Middle frontal gyrus (tissue), 1 donor: Measurements from ENCODE around the gene TMEM259.
"Not testable (repeated sequence)": the region's sequence is repeated elsewhere in the genome, so short reads cannot be mapped to it uniquely, and the experiment has no call there.

Experiments
- DNase-seq: peaks from one replicate; pipeline ENCODE4 v3.0.0-alpha.2; 2015; ENCODE audit warnings: low spot score; ENCODE audit errors: extremely low spot score

The TMEM259 gene

DNA sequence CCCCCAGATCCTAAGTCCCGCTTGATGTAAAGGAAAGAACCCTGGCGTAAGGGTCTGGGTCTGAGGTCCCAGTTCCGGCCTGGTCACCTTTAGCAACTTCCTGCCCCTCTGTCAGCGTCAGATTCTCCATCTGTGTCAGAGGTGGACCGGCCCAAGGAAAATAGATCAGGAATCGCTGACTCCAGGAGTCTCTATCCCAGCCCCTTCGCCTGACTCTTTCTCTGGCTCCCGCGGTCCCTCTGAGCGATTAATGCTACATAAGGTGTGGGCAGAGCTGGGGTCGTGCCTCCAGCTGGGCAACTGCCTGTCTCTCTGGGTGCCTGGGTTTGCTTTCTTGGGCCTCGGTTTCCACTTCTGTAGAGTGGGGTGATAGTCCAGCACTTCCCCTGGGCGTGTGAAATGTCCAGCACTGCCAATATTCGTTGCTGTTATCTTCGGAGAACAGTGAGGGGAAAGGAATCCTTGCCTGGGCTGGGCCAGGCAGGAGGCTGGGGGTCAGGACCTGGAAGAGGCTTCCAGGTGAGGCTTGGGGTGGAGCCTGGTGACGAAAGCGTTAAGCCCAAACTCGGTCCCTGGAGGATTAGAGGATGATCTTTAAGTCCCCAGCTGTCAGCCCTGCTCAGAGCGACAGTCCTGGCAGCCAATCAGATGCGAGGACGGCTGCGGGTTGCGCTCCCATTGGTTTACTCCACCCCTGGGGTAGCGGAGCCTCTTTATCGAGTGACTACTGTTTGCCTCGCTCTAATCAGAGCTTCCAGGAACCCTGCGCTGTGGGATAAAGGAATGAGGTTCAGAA lies 19.8 kb upstream of the TMEM259 start:
- DNase-seq, result peak; percentile 79

DNA sequence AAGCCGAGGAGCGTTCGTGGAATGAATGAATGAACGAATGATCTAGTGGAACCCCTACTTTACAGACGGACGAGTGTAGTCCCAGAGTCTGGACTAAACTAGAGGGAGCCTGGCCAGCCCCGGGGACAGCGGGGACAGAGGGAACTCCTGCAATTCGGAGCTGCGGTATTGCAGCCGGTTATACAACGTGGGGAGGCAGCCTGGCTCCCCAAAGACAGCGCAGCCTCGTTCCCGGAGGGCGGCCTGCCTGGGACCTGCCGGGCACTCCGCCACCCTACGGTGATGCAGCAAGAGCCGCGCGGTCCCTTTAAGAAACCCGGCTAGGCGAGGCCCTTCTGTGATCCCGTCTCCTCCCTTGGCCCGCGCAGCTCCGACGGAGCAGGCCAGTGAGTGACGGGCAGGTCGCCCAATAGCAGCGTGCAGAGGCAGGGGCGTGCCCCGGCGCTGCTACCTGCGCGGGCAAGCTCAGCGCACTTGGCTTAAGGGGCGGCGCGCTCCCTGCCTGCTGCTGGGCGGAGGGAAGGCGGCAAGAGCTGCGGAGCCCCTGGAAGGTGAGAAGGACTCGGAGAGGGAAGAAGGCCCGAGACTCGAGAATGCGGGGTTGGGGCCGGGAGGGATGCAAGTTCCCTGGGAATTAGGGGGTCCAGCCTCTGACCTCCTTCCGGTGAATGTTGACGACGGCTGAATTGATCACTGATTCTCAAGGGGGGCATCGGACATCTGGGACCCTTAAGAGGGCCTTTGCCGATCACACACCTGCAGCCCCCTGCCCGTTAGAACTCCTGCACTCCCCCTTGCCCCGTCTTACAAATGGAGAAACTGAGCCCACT lies 18.9 kb upstream of the TMEM259 start, which contains the start of gene ABCA7:
TSS of gene ABCA7 (plus strand) at position 462 of the 830 bp plus-strand sequence. CDS start 1,255 bp downstream, outside the sequence.
- DNase-seq, result peak; percentile 85

- no peak for DNase-seq
Measured at GRCh38 chr19:1038978-1039645, 18.2 kb upstream of the TMEM259 start.

DNA sequence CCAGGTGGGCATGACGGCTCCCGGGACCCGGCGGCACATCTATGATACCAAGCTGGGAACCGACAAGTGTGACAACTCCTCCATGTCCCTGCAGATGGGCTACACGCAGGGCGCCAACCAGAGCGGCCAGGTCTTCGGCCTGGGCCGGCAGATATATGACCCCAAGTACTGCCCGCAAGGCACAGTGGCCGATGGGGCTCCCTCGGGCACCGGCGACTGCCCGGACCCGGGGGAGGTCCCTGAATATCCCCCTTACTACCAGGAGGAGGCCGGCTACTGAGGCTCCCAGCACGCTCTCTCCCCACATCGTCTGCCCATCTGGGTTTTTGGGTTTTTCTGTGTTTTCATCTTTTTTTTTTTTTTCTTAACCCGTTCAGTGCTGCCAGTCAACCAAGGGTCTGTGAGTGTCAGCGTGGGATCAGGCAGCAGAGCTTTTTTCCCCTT lies 16.7 kb upstream of the TMEM259 start:
- DNase-seq, result no peak

DNA sequence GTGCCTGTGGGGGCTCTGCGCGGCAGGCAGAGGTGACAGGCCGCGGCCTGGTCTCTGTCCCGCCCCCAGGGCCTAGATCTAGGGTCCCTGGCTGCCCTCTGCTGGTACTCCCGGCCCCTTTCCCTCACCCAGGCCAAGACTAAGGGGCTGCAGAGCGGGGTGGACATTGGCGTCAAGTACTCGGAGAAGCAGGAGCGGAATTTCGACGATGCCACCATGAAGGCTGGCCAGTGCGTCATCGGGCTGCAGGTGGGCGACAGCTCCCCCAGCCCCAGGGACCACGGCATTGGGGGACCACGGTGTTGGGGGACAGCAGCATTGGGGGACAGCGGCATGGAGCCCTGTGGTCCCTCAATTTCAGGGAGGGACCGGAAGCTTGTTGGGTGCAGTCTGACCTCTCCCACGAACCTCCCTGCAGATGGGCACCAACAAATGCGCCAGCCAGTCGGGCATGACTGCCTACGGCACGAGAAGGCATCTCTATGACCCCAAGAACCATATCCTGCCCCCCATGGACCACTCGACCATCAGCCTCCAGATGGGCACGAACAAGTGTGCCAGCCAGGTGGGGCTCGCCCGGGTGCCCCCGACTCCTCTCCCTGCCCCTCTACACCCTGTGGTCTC lies 15.2 kb upstream of the TMEM259 start:
- DNase-seq, result no peak

DNA sequence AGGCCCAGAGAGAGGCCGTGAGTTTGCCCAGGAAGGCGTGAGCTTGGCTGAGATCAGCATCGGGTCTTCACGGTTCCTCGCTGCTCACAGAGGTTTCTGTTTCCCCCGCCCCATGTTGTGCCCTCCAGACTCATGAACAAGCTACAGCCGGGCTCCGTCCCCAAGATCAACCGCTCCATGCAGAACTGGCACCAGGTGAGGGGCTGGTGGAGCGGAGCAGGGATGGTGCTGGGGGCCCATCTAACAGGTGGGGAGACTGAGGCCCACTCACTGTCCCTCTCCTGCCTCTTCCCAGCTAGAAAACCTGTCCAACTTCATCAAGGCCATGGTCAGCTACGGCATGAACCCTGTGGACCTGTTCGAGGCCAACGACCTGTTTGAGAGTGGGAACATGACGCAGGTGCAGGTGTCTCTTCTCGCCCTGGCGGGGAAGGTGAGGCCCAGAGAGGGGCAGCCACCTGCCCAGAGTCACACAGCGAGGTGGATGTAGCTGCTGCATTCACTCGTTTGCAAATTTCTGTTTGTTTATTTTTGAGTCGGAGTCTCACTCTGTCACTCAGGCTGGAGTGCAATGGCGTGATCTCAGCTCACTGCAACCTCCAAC lies 11.4 kb upstream of the TMEM259 start:
- no peak for DNase-seq

DNA sequence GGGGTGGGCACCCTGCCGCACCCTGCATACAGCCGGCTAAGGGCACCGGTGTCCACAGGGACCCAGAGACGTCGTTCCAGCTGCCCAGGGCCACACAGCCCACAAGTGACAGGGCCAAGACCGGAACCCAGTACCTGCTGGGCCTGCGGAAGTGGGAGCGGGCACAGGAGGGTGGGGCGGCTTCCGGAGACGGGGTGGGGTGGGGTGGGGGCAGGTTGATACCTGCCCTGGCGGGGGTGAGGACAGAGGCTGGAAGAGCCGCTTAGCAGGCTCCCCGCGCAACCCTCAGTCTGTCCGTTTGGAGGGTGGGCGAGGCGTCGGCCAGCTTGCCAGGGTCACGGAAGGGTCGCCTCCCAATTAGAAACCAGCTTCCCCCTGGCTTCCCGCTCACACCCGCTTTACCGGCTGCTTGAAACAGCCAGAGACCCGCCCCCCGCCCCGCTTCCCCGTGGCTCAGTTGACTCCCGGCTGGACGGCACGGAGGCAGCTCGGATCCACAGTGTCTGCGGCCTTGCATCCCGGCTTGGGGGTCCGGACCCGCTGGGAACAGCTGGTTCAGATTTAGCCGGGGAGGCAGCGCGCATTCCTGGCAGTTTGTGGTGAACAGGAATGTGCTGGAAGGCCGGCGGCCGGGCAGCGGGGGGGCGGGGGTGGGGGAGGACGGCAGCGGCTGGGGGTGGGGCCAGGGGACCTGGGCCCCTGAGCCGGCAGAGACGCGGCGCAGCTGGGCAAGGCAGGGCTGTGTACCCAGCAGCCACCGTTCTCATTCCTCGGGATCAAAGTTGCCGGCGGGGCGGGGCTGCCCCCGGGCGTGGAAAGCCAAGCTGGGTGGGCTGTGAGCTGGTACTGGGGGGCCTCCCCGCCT lies 7.4 kb upstream of the TMEM259 start:
- DNase-seq, result no peak

- DNase-seq, result no peak
Measured at GRCh38 chr19:1027650-1028061, 6.7 kb upstream of the TMEM259 start.

DNA sequence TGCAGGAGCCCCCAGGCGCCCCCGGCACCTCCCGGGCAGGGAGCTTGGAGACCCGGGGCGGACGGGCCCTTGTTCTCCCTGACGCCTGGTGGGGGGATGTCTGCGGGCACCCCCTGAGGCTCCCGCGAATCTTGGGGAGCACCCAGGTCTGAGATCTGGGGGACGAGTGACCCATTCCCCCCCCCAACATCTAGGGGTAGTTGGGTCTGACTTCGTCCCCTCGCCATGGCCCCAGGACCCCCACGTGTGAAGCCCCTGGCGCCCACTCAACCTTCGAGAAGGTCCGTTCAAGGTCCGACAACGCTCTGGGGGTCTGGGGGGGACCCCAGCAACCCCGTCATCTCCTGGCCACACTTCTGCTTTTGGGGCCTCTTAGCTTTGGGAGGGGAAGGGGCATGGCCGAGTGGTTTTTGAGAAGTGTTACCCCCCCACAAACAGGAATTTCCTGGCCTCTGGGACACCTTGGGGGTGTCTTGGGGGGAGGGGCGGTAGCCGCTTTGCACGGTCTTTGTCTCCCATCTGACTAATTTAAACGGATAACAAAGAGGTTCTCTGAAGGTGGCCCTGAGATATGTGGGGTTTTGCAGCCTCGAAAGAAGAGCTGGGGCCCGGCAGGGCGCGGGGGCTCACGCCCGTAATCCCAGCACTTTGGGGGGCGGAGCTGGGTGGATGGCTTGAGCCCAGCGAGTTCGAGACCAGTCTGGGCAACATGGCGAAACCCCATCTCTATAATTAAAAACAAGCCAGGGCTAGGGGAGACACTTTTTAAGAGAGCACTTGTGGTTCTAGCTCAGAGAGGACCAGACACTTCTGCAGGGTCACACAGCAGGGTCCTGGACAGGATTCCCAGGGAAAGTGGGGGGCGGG lies 6.1 kb upstream of the TMEM259 start:
- DNase-seq, result no peak

DNA sequence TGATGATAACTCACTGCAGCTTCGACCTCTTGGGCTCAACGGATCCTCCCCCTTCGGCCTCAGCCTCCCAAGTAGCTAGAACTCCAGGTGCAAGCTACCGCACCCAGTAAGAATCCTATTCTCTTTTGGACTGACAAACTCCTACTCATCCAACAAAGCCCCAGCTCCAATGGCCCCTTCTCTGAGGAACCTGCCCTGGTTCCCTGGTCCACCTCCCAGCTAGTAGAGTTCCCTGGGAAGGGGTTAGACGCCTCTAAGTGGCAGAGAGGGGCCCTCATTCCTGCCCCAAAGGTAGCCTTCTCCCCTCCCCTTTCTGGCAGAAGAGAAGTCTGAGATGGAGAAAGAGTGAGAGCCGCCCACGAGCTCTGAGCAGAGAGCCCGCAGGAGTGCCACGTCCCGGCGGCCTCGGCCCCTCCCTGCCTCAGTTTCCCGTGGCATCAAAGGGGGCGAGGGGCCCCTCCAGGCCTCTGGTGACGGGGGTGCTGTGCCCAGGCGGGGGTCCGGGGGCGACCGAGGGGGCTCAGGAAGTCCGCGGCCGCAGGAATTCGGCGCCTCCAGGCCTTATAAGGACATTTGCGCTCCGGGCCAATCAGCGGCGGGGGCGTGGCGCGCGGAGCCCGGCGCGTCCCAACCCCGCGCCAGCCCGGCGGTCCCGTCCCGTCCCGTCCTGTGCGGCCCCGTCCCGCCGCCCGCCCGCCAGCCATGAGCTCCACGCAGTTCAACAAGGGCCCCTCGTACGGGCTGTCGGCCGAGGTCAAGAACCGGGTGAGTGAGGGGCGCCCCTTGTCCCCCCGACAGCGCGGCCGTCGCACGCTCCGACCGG lies 5.2 kb upstream of the TMEM259 start, which contains the start of gene CNN2:
TSS of gene CNN2 (plus strand) at position 649 of the 823 bp plus-strand sequence. CDS start at position 703, 54 bp downstream.
- no peak for DNase-seq

DNA sequence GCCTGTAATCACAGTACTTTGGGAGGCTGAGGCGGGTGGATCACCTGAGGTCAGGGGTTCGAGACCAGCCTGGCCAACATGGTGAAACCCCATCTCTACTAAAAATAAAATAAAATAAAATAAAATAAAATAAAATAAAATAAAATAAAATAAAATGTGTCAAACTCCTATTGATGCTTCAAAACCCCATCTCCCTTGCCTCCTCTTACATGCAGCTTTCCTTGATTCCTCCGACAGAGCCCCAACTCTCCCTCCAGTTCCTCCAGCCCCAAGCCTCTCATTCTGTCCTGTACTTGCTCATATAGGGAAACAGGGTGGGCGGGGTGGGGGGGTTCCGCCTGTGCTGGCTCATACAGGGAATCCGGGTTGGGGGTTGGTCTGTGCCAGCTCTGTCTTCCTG lies 4.2 kb upstream of the TMEM259 start:
- not testable (repeated sequence) for DNase-seq

DNA sequence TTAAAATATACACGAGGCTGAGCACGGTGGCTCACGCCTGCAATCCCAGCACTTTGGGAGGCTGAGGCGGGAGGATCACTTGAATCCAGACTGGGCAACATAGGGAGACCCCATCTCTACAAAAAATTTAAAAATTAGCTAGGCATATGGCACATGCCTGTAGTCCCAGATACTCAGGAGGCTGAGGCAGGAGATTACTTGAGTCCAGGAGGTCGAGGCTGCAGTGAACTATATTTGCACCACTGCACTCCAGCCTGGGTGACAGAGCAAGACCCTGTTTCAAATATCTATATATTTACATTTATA lies 2.9 kb upstream of the TMEM259 start:
- not testable (repeated sequence) for DNase-seq

DNA sequence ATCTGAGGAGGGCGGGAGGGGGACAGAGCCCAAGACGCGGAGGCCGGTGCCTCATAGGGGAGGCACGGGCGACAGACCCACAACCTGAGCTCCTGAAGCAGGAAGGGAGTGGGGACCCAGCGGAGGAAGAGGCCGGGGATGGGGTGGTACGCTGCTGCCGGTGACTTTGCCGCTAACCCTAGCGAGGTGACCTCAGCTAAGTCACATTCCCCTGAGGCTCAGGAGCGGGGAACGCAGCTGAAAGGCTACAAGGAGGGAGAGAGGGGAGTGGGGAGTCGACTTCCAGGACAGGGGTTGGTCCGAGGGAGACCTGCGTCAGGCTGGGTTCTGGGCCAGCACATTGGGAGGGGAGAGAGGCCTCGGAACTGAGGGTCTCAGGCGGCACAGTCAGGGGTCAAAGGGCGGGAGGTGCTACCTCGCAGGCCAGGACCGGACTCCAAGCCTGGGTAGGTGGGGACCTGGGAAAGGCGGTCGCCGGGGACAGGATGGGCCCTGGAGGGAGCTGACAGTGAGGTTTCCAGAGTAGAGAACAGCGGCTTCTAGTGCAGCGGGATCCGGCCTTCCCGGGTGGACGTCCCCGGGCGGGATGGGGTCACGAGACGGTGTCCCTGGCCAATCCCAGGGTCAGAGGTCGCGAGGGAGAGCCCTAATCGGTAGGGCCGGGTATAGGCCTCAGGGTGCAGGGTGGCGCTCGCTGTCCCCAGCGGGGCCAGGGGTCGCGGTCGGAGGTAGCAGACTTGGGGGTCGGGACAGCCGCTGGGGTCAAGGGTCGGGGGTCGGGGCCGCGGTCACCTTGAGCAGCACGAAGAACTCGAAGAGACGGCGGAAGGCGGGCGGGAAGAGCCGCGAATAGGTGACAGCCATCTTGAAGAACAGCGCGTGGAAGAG lies 699 bp downstream of the TMEM259 start:
- DNase-seq, result no peak

GRCh38 chr19:1019616-1019961 lies 1.3 kb downstream of the TMEM259 start:
- no peak for DNase-seq

- no peak for DNase-seq
Measured at GRCh38 chr19:1018932-1019615, 1.8 kb downstream of the TMEM259 start.

DNA sequence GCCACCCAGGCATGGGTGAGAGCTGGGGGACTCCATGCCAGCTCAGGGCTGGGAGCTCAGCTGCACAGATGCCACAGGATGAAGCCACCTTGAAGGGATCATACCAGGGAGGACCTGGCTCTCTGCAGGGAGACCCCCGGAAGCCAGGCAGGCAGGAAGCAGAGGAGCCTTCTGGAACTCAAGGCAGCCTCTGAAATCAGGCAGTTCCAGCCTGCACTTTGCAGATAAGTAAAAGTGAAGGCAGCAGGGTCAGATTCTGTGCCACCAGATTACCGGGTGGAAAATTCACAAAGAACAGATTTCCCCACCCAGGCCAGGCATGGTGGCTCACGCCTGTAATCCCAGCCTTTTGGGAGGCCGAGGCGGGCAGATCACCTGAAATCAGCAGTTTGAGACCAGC lies 2.5 kb downstream of the TMEM259 start:
- DNase-seq, result no peak

- DNase-seq, result no peak
Measured at GRCh38 chr19:1017906-1018305, 3.0 kb downstream of the TMEM259 start.
